Neural crest cell (in vitro differentiated cells): ENCODE measurements around the gene LST1. TPM values are rescaled to one million over a fixed set of nuclear protein-coding genes. Genes with fewer than 3 reads are reported as not detected.

Source experiments
- DNase-seq: peaks from one replicate; pipeline ENCODE4 v3.0.0; 2021; ENCODE audit warnings: low read depth, mixed read lengths, low spot score
- H3K27ac Mint-ChIP-seq: one replicate; pipeline ENCODE4 v1.8.0; 2021; ENCODE audit warnings: mild to moderate bottlenecking, mixed read lengths; ENCODE audit not compliant: unreplicated experiment
- H3K27me3 Mint-ChIP-seq: 2 replicates; pipeline ENCODE4 v1.8.0; 2021; ENCODE audit warnings: low read depth, mild to moderate bottlenecking, mixed read lengths
- H3K36me3 Mint-ChIP-seq: 2 replicates; pipeline ENCODE4 v1.8.0; 2021; ENCODE audit warnings: low read depth, mild to moderate bottlenecking, mixed read lengths
- H3K4me1 Mint-ChIP-seq: 2 replicates; pipeline ENCODE4 v1.8.0; 2021; ENCODE audit warnings: mixed read lengths
- H3K4me3 Mint-ChIP-seq: one replicate; pipeline ENCODE4 v1.8.0; 2021; ENCODE audit warnings: mild to moderate bottlenecking, mixed read lengths
- H3K9me3 Mint-ChIP-seq: 2 replicates; pipeline ENCODE4 v1.8.0; 2021; ENCODE audit warnings: mixed read lengths
- CTCF ChIP-seq: fragments of 200-600 bp; sonication (generic); conservative IDR thresholded peaks from 2 replicates; pipeline ENCODE4 v1.5.0; 2021; ENCODE audit warnings: antibody characterized with exemption, mild to moderate bottlenecking
- total RNA-seq: library from RNA; stranded (reverse); gene quantifications from 2 replicates; pipeline ENCODE4 v1.2.1, GENCODE V29; 2021

LST1 gene
- total RNA-seq, 1 donor from 2014 or later: not detected

DNA sequence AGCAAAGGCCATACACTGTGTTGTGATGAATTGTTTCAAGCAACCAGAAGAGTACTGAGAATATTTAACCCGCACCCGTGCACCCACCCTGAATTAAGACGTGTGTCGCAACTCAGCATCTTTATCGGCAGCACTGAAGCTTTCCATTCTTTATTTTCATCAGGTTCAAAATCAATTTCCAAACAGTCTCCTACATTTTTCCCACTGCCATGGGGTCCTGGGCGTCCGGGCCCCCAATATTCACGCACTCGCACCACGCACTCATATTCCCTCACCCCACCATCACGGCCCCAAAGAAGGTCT is 5.7 kb upstream of the LST1 start:
- Mint-ChIP-seq H3K4me1 (peaks cover 16% of the 10 kb centered on the region), H3K4me3 (peak overlapping the region; percentile 66), H3K36me3 (no peaks in the 10 kb centered on the region), H3K27me3 (peaks cover 15% of the 10 kb centered on the region), H3K27ac (no peak overlapping the region), H3K9me3 (no peaks in the 10 kb centered on the region)
- TF ChIP-seq CTCF: no peak
- DNase-seq: no peak

- no peaks in the 10 kb centered on the region for H3K9me3 Mint-ChIP-seq
- H3K36me3 Mint-ChIP-seq: no peaks in the 10 kb centered on the region
- peak; percentile 100 for TF ChIP-seq CTCF
- peak; percentile 91 for DNase-seq
- H3K4me3 Mint-ChIP-seq: peak overlapping the region; percentile 97
- peak overlapping the region; percentile 39 for H3K27ac Mint-ChIP-seq
- H3K4me1 Mint-ChIP-seq: peaks cover 16% of the 10 kb centered on the region
- peaks cover 15% of the 10 kb centered on the region for H3K27me3 Mint-ChIP-seq
Observed at GRCh38 chr6:31580807-31581433, 5.2 kb upstream of the LST1 start.

GRCh38 chr6:31581434-31582229 is 4.4 kb upstream of the LST1 start:
- peaks cover 15% of the 10 kb centered on the region for H3K27me3 Mint-ChIP-seq
- H3K27ac Mint-ChIP-seq: peak overlapping the region; percentile 39
- no peak for TF ChIP-seq CTCF
- no peaks in the 10 kb centered on the region for H3K36me3 Mint-ChIP-seq
- H3K4me3 Mint-ChIP-seq: peak overlapping the region; percentile 97
- H3K9me3 Mint-ChIP-seq: no peaks in the 10 kb centered on the region
- DNase-seq: no peak
- H3K4me1 Mint-ChIP-seq: peaks cover 16% of the 10 kb centered on the region

DNA sequence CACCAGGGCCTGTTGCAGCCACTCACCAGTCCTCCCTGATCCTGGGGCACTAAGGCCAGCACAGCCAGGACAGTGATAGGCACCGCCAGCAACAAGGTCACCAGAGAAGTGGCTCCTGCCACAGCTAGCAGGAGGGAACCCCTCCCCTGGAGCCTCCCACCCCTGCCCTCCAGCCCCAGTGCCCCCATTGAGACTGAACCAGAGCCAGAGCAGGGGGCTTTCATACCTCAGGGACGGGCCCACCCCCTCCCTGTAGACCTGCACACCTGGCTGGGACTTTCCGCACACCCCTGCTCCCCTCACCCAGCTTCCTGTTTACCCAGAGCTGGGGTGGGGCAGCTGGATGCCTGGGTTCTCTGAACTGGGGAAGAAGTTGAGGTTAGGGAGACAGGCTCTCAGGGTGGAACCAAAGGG is 3.8 kb upstream of the LST1 start, which contains the start of gene LTB:
TSS of gene LTB (minus strand) at position 195 of the 414 bp plus-strand sequence. CDS start at position 188, 7 bp downstream.
- Mint-ChIP-seq H3K36me3 (no peaks in the 10 kb centered on the region), H3K4me3 (peak within 1 kb of the TSS; percentile 97), H3K9me3 (no peaks in the 10 kb centered on the region), H3K27me3 (peaks cover 15% of the 10 kb centered on the region), H3K4me1 (peaks cover 19% of the 10 kb centered on the region), H3K27ac (peak within 1 kb of the TSS; percentile 39)
- TF ChIP-seq CTCF: no peak
- no peak for DNase-seq

- Mint-ChIP-seq H3K27ac (no peak overlapping the region), H3K27me3 (peaks cover 14% of the 10 kb centered on the region), H3K36me3 (no peaks in the 10 kb centered on the region), H3K4me1 (peaks cover 24% of the 10 kb centered on the region), H3K9me3 (no peaks in the 10 kb centered on the region), H3K4me3 (no peak overlapping the region)
- no peak for DNase-seq
- peak; percentile 50 for TF ChIP-seq CTCF
Observed at GRCh38 chr6:31585491-31585890, 586 bp upstream of the LST1 start.
